C4-2B (cell line): Measurements from ENCODE around the gene PIMREG.
A peak's percentile ranks its signal among the peaks of the same experiment; 100 is the strongest.

Experiments
- CTCF ChIP-seq: fragments of 450-650 bp; conservative IDR thresholded peaks from 2 replicates; pipeline ENCODE4 v1.5.1; 2017; ENCODE audit warnings: mild to moderate bottlenecking
- ZFX ChIP-seq: fragments of 450-650 bp; IDR thresholded peaks from 2 replicates; pipeline ENCODE4 v1.6.1; 2017

GRCh38 chr17:6420173-6420641 lies 24.0 kb upstream of the PIMREG start:
- TF ChIP-seq CTCF = peak; percentile 52
- no peak for TF ChIP-seq ZFX
